ENCODE data around the gene AREG.

AREG gene

DNA sequence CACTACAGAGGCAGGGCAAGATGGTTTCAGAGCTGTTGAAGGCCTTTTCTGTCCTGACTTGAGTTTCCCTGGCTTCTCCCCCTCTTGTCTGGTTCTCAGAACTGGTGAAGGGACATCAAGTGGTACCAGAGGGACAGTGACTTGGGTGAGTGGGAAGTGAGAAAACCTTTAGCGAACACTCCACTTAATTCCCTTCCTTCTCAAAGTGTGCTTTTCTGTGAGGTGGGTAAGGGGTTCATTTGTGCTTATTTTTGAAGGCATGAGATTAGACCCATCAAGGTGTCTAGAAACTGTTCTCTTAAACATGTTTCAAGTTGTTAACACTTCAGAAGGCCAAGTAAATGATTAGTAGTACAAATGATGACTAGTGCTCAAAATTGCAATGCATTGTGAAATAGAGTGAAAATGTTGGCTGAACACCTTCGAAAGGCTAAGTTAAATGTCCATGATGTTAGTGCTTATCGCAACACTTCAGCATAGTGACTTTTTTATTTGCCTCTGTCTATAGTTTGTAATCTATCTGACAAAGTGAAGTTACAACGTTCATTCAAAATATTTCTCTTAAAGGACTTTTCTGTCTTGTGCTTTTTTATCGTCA, 2.8 kb downstream of the AREG start:
- TF ChIP-seq, protein P1, sequence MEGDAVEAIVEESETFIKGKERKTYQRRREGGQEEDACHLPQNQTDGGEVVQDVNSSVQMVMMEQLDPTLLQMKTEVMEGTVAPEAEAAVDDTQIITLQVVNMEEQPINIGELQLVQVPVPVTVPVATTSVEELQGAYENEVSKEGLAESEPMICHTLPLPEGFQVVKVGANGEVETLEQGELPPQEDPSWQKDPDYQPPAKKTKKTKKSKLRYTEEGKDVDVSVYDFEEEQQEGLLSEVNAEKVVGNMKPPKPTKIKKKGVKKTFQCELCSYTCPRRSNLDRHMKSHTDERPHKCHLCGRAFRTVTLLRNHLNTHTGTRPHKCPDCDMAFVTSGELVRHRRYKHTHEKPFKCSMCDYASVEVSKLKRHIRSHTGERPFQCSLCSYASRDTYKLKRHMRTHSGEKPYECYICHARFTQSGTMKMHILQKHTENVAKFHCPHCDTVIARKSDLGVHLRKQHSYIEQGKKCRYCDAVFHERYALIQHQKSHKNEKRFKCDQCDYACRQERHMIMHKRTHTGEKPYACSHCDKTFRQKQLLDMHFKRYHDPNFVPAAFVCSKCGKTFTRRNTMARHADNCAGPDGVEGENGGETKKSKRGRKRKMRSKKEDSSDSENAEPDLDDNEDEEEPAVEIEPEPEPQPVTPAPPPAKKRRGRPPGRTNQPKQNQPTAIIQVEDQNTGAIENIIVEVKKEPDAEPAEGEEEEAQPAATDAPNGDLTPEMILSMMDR (IDR thresholded peaks at IDR 0.05; ENCODE audit: control insufficient read depth, insufficient read depth, low read depth, low read length, missing control alignments) = no peak
- no peak for DNase-seq (ENCODE audit: low read depth)
- no peak overlapping the region for H3K4me3 ChIP-seq (ENCODE audit: control insufficient read depth, low read depth, low read length)

DNA sequence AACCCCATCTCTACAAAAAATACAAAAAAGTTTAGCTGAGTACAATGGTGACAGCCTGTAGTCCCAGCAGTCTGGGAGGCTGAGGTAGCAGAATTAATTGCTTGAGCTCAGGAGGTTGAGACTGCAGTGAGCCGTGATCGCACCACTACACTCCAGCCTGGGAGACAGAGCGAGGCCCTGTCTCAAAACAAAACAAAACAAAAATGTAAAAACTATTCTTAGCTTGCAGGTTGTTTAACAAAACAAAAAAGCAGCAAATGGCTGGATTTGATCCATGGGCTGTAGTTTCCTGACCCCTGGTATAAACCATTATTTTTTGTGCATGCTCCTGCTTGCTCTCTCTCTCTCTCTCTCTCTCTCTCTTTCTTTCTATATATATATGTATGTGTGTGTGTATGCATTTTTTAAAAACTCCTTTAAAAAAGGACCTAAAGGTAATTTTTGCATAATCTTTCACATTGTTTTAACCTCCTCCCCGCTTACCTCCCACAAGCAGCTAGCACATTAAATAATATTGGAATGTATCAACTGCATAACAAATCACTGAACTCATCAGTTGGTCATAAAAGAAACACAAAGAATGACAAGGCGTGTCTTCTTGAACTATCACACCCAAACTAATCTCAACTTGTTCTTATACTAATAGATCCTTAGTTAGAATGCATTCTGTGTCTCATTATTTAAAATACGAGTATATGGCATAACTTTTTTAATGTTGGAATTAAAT, 4.8 kb downstream of the AREG start:
- no peak for DNase-seq (ENCODE audit: low read depth)
- no peak overlapping the region for H3K4me3 ChIP-seq (ENCODE audit: control insufficient read depth, low read depth, low read length)
- TF ChIP-seq, protein P1 (IDR thresholded peaks at IDR 0.05; ENCODE audit: control insufficient read depth, insufficient read depth, low read depth, low read length, missing control alignments) = no peak

DNA sequence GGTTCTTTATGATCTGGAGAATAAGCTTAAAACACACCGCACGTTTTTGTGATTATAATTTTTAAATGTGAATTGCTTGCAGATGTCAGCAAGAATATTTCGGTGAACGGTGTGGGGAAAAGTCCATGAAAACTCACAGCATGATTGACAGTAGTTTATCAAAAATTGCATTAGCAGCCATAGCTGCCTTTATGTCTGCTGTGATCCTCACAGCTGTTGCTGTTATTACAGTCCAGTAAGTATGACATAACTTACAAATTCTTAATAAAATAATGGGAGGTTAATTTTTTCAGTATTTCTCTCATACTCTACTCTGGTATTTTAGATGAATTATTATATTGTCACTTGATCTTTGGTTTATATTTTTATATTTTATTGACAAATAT, 5.4 kb downstream of the AREG start:
- no peak overlapping the region for H3K4me3 ChIP-seq (ENCODE audit: control insufficient read depth, low read depth, low read length)
- no peak for DNase-seq (ENCODE audit: low read depth)
- TF ChIP-seq, protein P1 (IDR thresholded peaks at IDR 0.05; ENCODE audit: control insufficient read depth, insufficient read depth, low read depth, low read length, missing control alignments) = no peak

DNA sequence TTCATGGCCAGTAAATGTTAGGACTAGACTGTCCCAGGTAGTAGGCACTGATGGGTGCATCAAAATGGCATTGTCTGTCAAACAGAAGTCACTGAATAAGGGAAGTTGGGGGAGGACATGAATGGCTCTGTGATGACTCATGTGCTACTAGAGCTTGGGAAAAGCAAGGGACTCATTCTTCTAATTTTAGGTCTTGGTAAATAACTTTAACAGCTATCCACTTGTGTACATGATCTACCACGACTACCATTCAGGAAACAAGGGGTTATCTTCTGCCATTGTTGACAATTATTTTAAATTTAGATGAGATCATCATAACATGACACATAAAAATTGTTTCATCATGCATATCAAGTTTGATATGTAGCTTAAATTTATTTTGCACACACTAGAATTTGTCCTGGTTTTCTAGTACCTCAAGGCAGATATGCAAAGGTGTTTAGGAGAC, 6.3 kb downstream of the AREG start:
- TF ChIP-seq, protein P1 (IDR thresholded peaks at IDR 0.05; ENCODE audit: control insufficient read depth, insufficient read depth, low read depth, low read length, missing control alignments) = no peak
- H3K4me3 ChIP-seq (ENCODE audit: control insufficient read depth, low read depth, low read length) = no peak overlapping the region
- no peak for DNase-seq (ENCODE audit: low read depth)

DNA sequence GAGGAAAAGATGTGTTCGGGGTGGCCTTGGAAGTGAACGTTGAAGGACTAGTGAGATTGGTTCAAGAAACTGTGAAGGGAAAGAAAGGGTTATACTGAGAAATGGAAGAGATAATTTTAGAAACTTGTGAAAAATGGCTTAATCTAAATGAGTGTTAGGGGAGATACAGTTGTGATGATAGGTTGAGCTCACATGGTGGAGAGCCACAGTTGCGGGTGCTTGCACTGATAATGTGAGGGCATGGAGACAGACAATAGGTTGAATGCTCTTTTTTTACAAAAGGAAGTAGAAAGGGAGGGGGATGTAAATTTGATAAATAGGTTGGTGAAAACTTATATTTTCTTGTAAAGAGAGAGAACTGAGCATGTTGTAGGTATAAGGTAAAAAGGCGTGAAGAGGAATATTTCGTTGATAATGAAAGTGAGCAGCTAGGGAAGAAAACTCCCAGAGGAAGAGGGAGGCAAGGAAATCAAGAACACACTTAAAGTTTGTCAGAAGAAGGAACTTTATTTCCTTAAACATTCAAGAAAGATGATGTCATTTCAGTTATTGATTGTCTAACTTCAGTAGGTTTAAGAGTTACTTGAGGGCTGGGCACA, 8.2 kb downstream of the AREG start:
- no peak for DNase-seq (ENCODE audit: low read depth)
- no peak overlapping the region for H3K4me3 ChIP-seq (ENCODE audit: control insufficient read depth, low read depth, low read length)
- TF ChIP-seq, protein P1 (IDR thresholded peaks at IDR 0.05; ENCODE audit: control insufficient read depth, insufficient read depth, low read depth, low read length, missing control alignments) = no peak

DNA sequence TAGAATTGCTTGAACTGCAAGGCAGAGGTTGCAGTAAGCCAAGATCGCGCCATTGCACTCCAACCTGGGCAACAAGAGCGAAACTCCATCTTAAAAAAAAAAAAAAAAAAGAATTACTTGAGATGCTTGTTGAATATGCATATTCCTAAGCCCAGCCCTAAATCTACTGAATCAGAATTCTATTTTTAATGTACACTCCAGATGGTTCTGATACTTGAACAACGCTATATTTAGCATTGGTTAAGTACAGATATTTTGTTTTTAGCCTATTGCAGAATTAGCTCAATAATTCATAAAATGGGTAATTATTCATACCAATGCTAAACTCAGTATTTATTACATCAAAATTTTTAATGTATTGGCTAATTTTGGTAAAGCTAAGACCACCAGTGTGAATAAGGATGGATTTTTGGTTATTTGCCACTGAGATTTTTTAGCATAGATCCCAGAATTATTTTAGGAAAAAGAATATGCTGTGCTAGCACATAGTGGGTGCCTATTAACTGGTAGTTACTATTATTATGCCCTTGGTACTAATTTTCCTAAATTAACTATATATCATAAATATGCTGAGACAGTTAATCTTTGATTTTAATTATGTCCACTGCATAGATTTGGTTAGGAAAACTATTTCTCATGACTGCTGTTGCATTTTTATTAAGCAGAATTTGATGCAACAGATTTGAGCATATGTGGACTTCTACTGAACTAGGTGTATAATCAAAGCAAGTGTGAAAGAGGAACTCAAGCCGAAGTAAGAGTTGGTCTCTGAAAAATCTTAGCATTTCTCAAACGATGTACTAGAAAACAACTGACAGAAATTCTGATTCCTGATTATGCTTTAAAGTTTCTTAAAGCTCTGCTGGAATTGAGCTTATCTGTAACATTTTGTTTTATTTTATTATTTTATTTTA, 9.2 kb downstream of the AREG start:
- no peak for DNase-seq (ENCODE audit: low read depth)
- H3K4me3 ChIP-seq (ENCODE audit: control insufficient read depth, low read depth, low read length) = no peak overlapping the region
- TF ChIP-seq, protein P1 (IDR thresholded peaks at IDR 0.05; ENCODE audit: control insufficient read depth, insufficient read depth, low read depth, low read length, missing control alignments) = no peak

Measured in AG09309 (cell line).